ENCODE data around the gene ANHX. TPM values are rescaled to one million over a fixed set of nuclear protein-coding genes. Genes with fewer than 3 reads are reported as not detected.

Gene ANHX
- total RNA-seq, 2 experiments from 2014 or later: not detected

DNA sequence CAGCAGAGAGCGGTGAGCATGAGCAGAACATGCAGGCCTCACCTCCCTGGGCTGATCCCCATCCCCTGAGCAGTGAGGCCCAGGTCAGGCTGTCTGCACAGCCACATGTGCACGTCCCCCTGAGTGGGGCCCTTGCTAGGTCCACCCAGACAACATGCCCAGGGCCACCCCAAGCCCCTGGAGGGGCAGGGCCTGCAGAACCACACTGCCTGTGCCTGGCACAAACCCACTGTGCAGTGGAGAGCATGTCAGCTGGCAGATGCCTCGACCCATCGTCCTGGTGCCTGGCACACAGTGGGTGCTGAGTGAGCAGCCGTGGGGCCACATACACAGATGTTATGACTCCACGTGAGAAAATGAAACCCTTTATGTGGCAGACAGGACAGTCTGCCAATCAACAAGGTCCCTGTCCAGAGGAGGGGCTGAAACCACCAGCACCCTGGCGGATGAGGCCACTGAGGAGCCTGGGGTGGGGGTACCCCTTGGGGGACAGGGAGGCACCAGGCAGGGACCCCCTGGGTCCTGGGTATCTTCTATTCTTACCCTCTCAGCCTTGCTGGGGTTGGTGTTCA, 8.3 kb downstream of the ANHX start:
- intact Hi-C loops (cut with micrococcal nuclease; ENCODE audit: unreplicated experiment): no loop called here
- no peak for TF ChIP-seq EZH2phosphoT487 (IDR thresholded peaks at IDR 0.05; ENCODE audit: borderline replicate concordance, low read depth, low read length)
- TF ChIP-seq, protein P1, sequence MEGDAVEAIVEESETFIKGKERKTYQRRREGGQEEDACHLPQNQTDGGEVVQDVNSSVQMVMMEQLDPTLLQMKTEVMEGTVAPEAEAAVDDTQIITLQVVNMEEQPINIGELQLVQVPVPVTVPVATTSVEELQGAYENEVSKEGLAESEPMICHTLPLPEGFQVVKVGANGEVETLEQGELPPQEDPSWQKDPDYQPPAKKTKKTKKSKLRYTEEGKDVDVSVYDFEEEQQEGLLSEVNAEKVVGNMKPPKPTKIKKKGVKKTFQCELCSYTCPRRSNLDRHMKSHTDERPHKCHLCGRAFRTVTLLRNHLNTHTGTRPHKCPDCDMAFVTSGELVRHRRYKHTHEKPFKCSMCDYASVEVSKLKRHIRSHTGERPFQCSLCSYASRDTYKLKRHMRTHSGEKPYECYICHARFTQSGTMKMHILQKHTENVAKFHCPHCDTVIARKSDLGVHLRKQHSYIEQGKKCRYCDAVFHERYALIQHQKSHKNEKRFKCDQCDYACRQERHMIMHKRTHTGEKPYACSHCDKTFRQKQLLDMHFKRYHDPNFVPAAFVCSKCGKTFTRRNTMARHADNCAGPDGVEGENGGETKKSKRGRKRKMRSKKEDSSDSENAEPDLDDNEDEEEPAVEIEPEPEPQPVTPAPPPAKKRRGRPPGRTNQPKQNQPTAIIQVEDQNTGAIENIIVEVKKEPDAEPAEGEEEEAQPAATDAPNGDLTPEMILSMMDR (conservative IDR thresholded peaks at IDR 0.05; ENCODE audit: low read length): no peak
- H2AFZ ChIP-seq (ENCODE audit: low read length): no peak overlapping the region
- CTCF ChIA-PET (ENCODE audit: unreplicated experiment): no interaction called here
- H3K36me3 ChIP-seq (ENCODE audit: insufficient read depth, low read length): no peaks in the 10 kb centered on the region
- no peak overlapping the region for H3K27ac ChIP-seq (ENCODE audit: low read depth, low read length, poor library complexity, severe bottlenecking)
- H3K79me2 ChIP-seq (ENCODE audit: insufficient read depth, low read depth, low read length): no peaks in the 10 kb centered on the region
- H4K20me1 ChIP-seq (ENCODE audit: insufficient read depth, low read length): no peaks in the 10 kb centered on the region
- no TSS peak for BruUV-seq (replicated peaks)
- H3K4me3 ChIP-seq (ENCODE audit: low read depth, low read length, poor library complexity, severe bottlenecking): no peak overlapping the region
- H3K4me1 ChIP-seq (ENCODE audit: insufficient read depth, low read length, poor library complexity, severe bottlenecking): no peaks in the 10 kb centered on the region
- no peaks in the 10 kb centered on the region for H3K9me2 ChIP-seq (ENCODE audit: insufficient read depth, low read length)
- no peak for DNase-seq (ENCODE audit: low spot score)
- no peaks in the 10 kb centered on the region for H3K9me3 ChIP-seq (ENCODE audit: low read length)
- POLR2A ChIA-PET: no interaction called here
- no peak overlapping the region for H3K4me2 ChIP-seq (ENCODE audit: low read length)

- POLR2A ChIA-PET: no interaction called here
- Histone ChIP-seq H2AFZ (ENCODE audit: low read length) (no peak overlapping the region), H3K9me2 (ENCODE audit: insufficient read depth, low read length) (no peaks in the 10 kb centered on the region), H3K27ac (ENCODE audit: low read depth, low read length, poor library complexity, severe bottlenecking) (no peak overlapping the region), H4K20me1 (ENCODE audit: insufficient read depth, low read length) (no peaks in the 10 kb centered on the region), H3K4me1 (ENCODE audit: insufficient read depth, low read length, poor library complexity, severe bottlenecking) (no peaks in the 10 kb centered on the region), H3K4me3 (ENCODE audit: low read depth, low read length, poor library complexity, severe bottlenecking) (no peak overlapping the region), H3K36me3 (ENCODE audit: insufficient read depth, low read length) (no peaks in the 10 kb centered on the region), H3K9me3 (ENCODE audit: low read length) (no peaks in the 10 kb centered on the region), H3K4me2 (ENCODE audit: low read length) (no peak overlapping the region), H3K79me2 (ENCODE audit: insufficient read depth, low read depth, low read length) (no peaks in the 10 kb centered on the region)
- BruUV-seq (replicated peaks): no TSS peak
- no peak for DNase-seq (ENCODE audit: low spot score)
- intact Hi-C loops (cut with micrococcal nuclease; ENCODE audit: unreplicated experiment): no loop called here
- no peak for TF ChIP-seq EZH2phosphoT487 (IDR thresholded peaks at IDR 0.05; ENCODE audit: borderline replicate concordance, low read depth, low read length)
- TF ChIP-seq, protein P1 (conservative IDR thresholded peaks at IDR 0.05; ENCODE audit: low read length): no peak
- CTCF ChIA-PET (ENCODE audit: unreplicated experiment): no interaction called here
These were observed 9.0 kb downstream of the ANHX start for GRCh38 chr12:133226690-133227089.

- Histone ChIP-seq H4K20me1 (ENCODE audit: insufficient read depth, low read length) (no peaks in the 10 kb centered on the region), H3K4me1 (ENCODE audit: insufficient read depth, low read length, poor library complexity, severe bottlenecking) (no peaks in the 10 kb centered on the region), H3K9me3 (ENCODE audit: low read length) (no peaks in the 10 kb centered on the region), H2AFZ (ENCODE audit: low read length) (no peak overlapping the region), H3K79me2 (ENCODE audit: insufficient read depth, low read depth, low read length) (no peaks in the 10 kb centered on the region), H3K36me3 (ENCODE audit: insufficient read depth, low read length) (no peaks in the 10 kb centered on the region), H3K9me2 (ENCODE audit: insufficient read depth, low read length) (no peaks in the 10 kb centered on the region), H3K27ac (ENCODE audit: low read depth, low read length, poor library complexity, severe bottlenecking) (no peak overlapping the region), H3K4me3 (ENCODE audit: low read depth, low read length, poor library complexity, severe bottlenecking) (no peak overlapping the region), H3K4me2 (ENCODE audit: low read length) (no peak overlapping the region)
- ChIA-PET CTCF (ENCODE audit: unreplicated experiment) (no interaction called here), POLR2A (no interaction called here)
- TF ChIP-seq EZH2phosphoT487 (IDR thresholded peaks at IDR 0.05; ENCODE audit: borderline replicate concordance, low read depth, low read length): no peak
- TF ChIP-seq, protein P1 (conservative IDR thresholded peaks at IDR 0.05; ENCODE audit: low read length): no peak
- no TSS peak for BruUV-seq (replicated peaks)
- intact Hi-C loops (cut with micrococcal nuclease; ENCODE audit: unreplicated experiment): no loop called here
- DNase-seq (ENCODE audit: low spot score): no peak
These were observed 10.2 kb downstream of the ANHX start for GRCh38 chr12:133225527-133225926.
